GM23338 (cell line): ENCODE data around the gene CACNA2D3. TPM values are rescaled to one million over a fixed set of nuclear protein-coding genes. Genes with fewer than 3 reads are reported as not detected.

Source experiments
- ATAC-seq: fragments of 200-7000 bp; cut with Tn5 transposase; 3 replicates; pipeline ENCODE4 v1.9.1; 2020
- DNase-seq: peaks from one replicate; pipeline ENCODE4 v3.0.0-alpha.2; 2015; ENCODE audit warnings: low spot score
- H2AFZ ChIP-seq: fragments of 200-600 bp; sonication (generic); 2 replicates; pipeline ENCODE4 v1.8.0; 2016; ENCODE audit warnings: antibody characterized with exemption, mild to moderate bottlenecking, moderate library complexity
- H3F3A ChIP-seq: fragments of 200-600 bp; sonication (generic); replicated peaks from 2 replicates; pipeline ENCODE4 v1.8.0; 2017; ENCODE audit warnings: antibody characterized with exemption, mixed run types, low read depth
- H3K27ac ChIP-seq: fragments of 200-600 bp; sonication (generic); 2 replicates; pipeline ENCODE4 v1.6.1; 2016; ENCODE audit warnings: low read depth
- H3K27me3 ChIP-seq: fragments of 200-600 bp; sonication (generic); 2 replicates; pipeline ENCODE4 v1.8.0; 2016; ENCODE audit warnings: mild to moderate bottlenecking, mixed run types, moderate library complexity; ENCODE audit not compliant: insufficient read depth
- H3K36me3 ChIP-seq: fragments of 200-600 bp; sonication (generic); 2 replicates; pipeline ENCODE4 v1.8.0; 2016; ENCODE audit warnings: mild to moderate bottlenecking; ENCODE audit not compliant: insufficient read depth
- H3K4me1 ChIP-seq: fragments of 200-600 bp; sonication (generic); 2 replicates; pipeline ENCODE4 v1.8.0; 2016; ENCODE audit warnings: mild to moderate bottlenecking, moderate library complexity; ENCODE audit not compliant: insufficient read depth
- H3K4me2 ChIP-seq: fragments of 200-600 bp; sonication (generic); 2 replicates; pipeline ENCODE4 v1.7.1; 2017; ENCODE audit warnings: mixed run types
- H3K4me3 ChIP-seq: fragments of 200-600 bp; sonication (generic); 2 replicates; pipeline ENCODE4 v1.6.1; 2016; ENCODE audit warnings: mixed run types
- H3K79me2 ChIP-seq: fragments of 200-600 bp; sonication (generic); replicated peaks from 2 replicates; pipeline ENCODE4 v1.8.0; 2017; ENCODE audit warnings: mild to moderate bottlenecking; ENCODE audit not compliant: insufficient read depth
- H3K9me2 ChIP-seq: fragments of 200-600 bp; sonication (generic); 2 replicates; pipeline ENCODE4 v1.8.0; 2017; ENCODE audit not compliant: insufficient read depth
- H4K20me1 ChIP-seq: fragments of 200-600 bp; sonication (generic); replicated peaks from 2 replicates; pipeline ENCODE4 v1.8.0; 2017; ENCODE audit warnings: mild to moderate bottlenecking; ENCODE audit not compliant: insufficient read depth
- H3K27ac Mint-ChIP-seq: 2 replicates; pipeline ENCODE4 v1.8.0; 2020; ENCODE audit warnings: inconsistent platforms, mild to moderate bottlenecking, moderate library complexity, mixed read lengths
- H3K27me3 Mint-ChIP-seq: 3 replicates; pipeline ENCODE4 v1.8.0; 2022; ENCODE audit warnings: low read depth, mild to moderate bottlenecking, moderate library complexity, mixed read lengths, inconsistent platforms; ENCODE audit not compliant: insufficient read depth, poor library complexity
- H3K36me3 Mint-ChIP-seq: 3 replicates; pipeline ENCODE4 v1.8.0; 2021; ENCODE audit warnings: low read depth, mild to moderate bottlenecking, inconsistent platforms, moderate library complexity, mixed read lengths
- H3K4me1 Mint-ChIP-seq: 3 replicates; pipeline ENCODE4 v1.8.0; 2020; ENCODE audit warnings: mild to moderate bottlenecking, inconsistent platforms, mixed read lengths
- H3K4me3 Mint-ChIP-seq: 3 replicates; pipeline ENCODE4 v1.8.0; 2021; ENCODE audit warnings: moderate library complexity, mild to moderate bottlenecking, inconsistent platforms, mixed read lengths
- H3K9me3 Mint-ChIP-seq: 3 replicates; pipeline ENCODE4 v1.8.0; 2020; ENCODE audit warnings: moderate library complexity, mild to moderate bottlenecking, inconsistent platforms, mixed read lengths
- CTCF ChIP-seq, 2 experiments: fragments of 200-600 bp in 1 of 2; sonication (generic) in 1 of 2; conservative IDR thresholded peaks; 2 replicates each; pipeline versions ENCODE4 v1.5.1 to v1.6.1; 2016 to 2017; ENCODE audit warnings: antibody characterized with exemption in 2 of 2, low read depth in 2 of 2, mild to moderate bottlenecking in 2 of 2, moderate library complexity in 1 of 2
- EZH2phosphoT487 ChIP-seq: fragments of 200-600 bp; sonication (generic); IDR thresholded peaks from one replicate; pipeline ENCODE4 v1.8.1; 2018; ENCODE audit warnings: antibody characterized with exemption; ENCODE audit not compliant: unreplicated experiment
- REST ChIP-seq: IDR thresholded peaks from one replicate; pipeline ENCODE4 v1.6.1; 2018; ENCODE audit warnings: antibody characterized with exemption; ENCODE audit not compliant: unreplicated experiment
- STAT1 ChIP-seq: IDR thresholded peaks from one replicate; pipeline ENCODE4 v1.6.1; 2016; ENCODE audit warnings: antibody characterized with exemption; ENCODE audit not compliant: unreplicated experiment
- polyA plus RNA-seq: library from polyadenylated mRNA; unstranded; fragments of >200 nt; fragmentation: Nextera tagmentation; extraction: Ambion mirVana; gene quantifications from 2 replicates; pipeline ENCODE4 v1.2.1, GENCODE V29; 2016
- total RNA-seq: library from RNA; depleted of rRNA; stranded (reverse); fragments of >200 nt; shearing (Covaris generic); gene quantifications from 2 replicates; pipeline ENCODE4 v1.2.3, GENCODE V29; 2014

Gene CACNA2D3
- total and polyA plus RNA-seq, 2 experiments from 2014 or later: 2.2 to 2.3 TPM

GRCh38 chr3:55036883-55037577, 914.7 kb downstream of the CACNA2D3 start (continued):
- TF ChIP-seq REST (no peak), CTCF (conservative IDR thresholded peaks at IDR 0.05; ENCODE audit: low read depth in 2 of 2) (no peak), STAT1 (no peak)

GRCh38 chr3:55042591-55042990, 920.2 kb downstream of the CACNA2D3 start:
- no peaks in the 10 kb centered on the region for H3K79me2 ChIP-seq
- ATAC-seq (no peak), DNase-seq (no peak)
- no peaks in the 10 kb centered on the region for H3K27me3 Mint-ChIP-seq
- H3K4me1 Mint-ChIP-seq: no peaks in the 10 kb centered on the region
- H3K4me3 ChIP-seq: no peak overlapping the region
- H3K4me2 ChIP-seq: no peak overlapping the region
- H3F3A ChIP-seq: no peaks in the 10 kb centered on the region
- no peaks in the 10 kb centered on the region for H3K9me2 ChIP-seq
- H3K9me3 Mint-ChIP-seq: no peaks in the 10 kb centered on the region
- H3K27ac ChIP-seq: no peak overlapping the region
- no peak overlapping the region for H2AFZ ChIP-seq
- H3K36me3 Mint-ChIP-seq: no peaks in the 10 kb centered on the region
- H4K20me1 ChIP-seq: no peaks in the 10 kb centered on the region
- H3K27ac Mint-ChIP-seq: no peak overlapping the region
- no peaks in the 10 kb centered on the region for H3K4me1 ChIP-seq
- no peak for TF ChIP-seq EZH2phosphoT487
- TF ChIP-seq CTCF (conservative IDR thresholded peaks at IDR 0.05; ENCODE audit: low read depth in 2 of 2): peak; percentile 21 to 30; a peak in 3 of 4 replicates
- no peak overlapping the region for H3K4me3 Mint-ChIP-seq
- H3K27me3 ChIP-seq: no peaks in the 10 kb centered on the region
- H3K36me3 ChIP-seq: no peaks in the 10 kb centered on the region

- TF ChIP-seq CTCF (conservative IDR thresholded peaks at IDR 0.05; ENCODE audit: low read depth in 2 of 2): no peak
- Mint-ChIP-seq H3K36me3 (no peaks in the 10 kb centered on the region), H3K27ac (no peak overlapping the region), H3K4me1 (no peaks in the 10 kb centered on the region), H3K9me3 (no peaks in the 10 kb centered on the region), H3K27me3 (no peaks in the 10 kb centered on the region), H3K4me3 (no peak overlapping the region)
- H3K4me1 ChIP-seq: no peaks in the 10 kb centered on the region
- H2AFZ ChIP-seq: no peak overlapping the region
- H3K4me3 ChIP-seq: no peak overlapping the region
- H3K27me3 ChIP-seq: no peaks in the 10 kb centered on the region
- no peaks in the 10 kb centered on the region for H3K9me2 ChIP-seq
- H3K36me3 ChIP-seq: no peaks in the 10 kb centered on the region
- no peak overlapping the region for H3K27ac ChIP-seq
- ATAC-seq (no peak), DNase-seq (no peak)
- no peak overlapping the region for H3K4me2 ChIP-seq
- H3F3A ChIP-seq: no peaks in the 10 kb centered on the region
- H3K79me2 ChIP-seq: no peaks in the 10 kb centered on the region
- no peaks in the 10 kb centered on the region for H4K20me1 ChIP-seq
Measured at GRCh38 chr3:55044486-55044885, 922.1 kb downstream of the CACNA2D3 start.
